Vagina (tissue), 2 donors: ENCODE measurements around the gene INHBB. TPM values are rescaled to one million over a fixed set of nuclear protein-coding genes. Genes with fewer than 3 reads are reported as not detected.

Experiments used
- DNase-seq, 2 donors: peaks; one replicate each; pipeline ENCODE4 v3.0.0-alpha.2; 2017; ENCODE audit errors: extremely low spot score in 2 of 2
- H3K27ac ChIP-seq: fragments of 200-600 bp; sonication (generic); one replicate; pipeline ENCODE4 v1.5.1; 2019
- H3K27me3 ChIP-seq: fragments of 200-600 bp; sonication (generic); one replicate; pipeline ENCODE4 v1.5.1; 2019
- H3K36me3 ChIP-seq, 2 donors: fragments of 200-600 bp; sonication (generic); one replicate each; pipeline ENCODE4 v1.5.1; 2017 to 2019
- H3K4me1 ChIP-seq: fragments of 200-600 bp; sonication (generic); one replicate; pipeline ENCODE4 v1.5.1; 2019
- H3K4me3 ChIP-seq, 2 donors: fragments of 200-600 bp; sonication (generic); 1 replicate in 1 of 2; 2 replicates in 1 of 2; pipeline ENCODE4 v1.5.1; 2016 to 2019
- H3K9me3 ChIP-seq: fragments of 200-600 bp; sonication (generic); one replicate; pipeline ENCODE4 v1.5.1; 2019
- POLR2A ChIP-seq, 2 donors: fragments of 450-650 bp; IDR thresholded peaks; one replicate each; pipeline ENCODE4 v1.6.1; 2017; ENCODE audit warnings: antibody characterized with exemption in 2 of 2, mild to moderate bottlenecking in 2 of 2, moderate library complexity in 2 of 2
- POLR2AphosphoS5 ChIP-seq, 2 donors: sonication (generic); formaldehyde crosslinking; IDR thresholded peaks; one replicate each; pipeline ENCODE4 v1.9.0; 2017; ENCODE audit warnings: antibody characterized with exemption in 2 of 2, mild to moderate bottlenecking in 2 of 2, low read depth in 1 of 2; ENCODE audit not compliant: insufficient read depth in 1 of 2
- intact Hi-C: fragments of 100-400 bp; cut with DNase I; formaldehyde crosslinking; loops from one replicate; pipeline ENCODE4 v1.15.1; 2023
- total RNA-seq: library from RNA; depleted of rRNA; stranded (reverse); fragments of >200 nt; gene quantifications from one replicate; pipeline ENCODE4 v1.2.3, GENCODE V29; 2016
- TF ChIP-seq, protein P1 (sequence below), 3 experiments: fragments of 450-650 bp in 2 of 3; fragments of 200-600 bp in 1 of 3; sonication (generic) in 1 of 3; IDR thresholded peaks; one replicate each; pipeline ENCODE4 v1.5.1; 2017 to 2019; ENCODE audit warnings: antibody characterized with exemption in 3 of 3, mild to moderate bottlenecking in 2 of 3, moderate library complexity in 2 of 3

The INHBB gene
- total RNA-seq, 1 donor from 2014 or later = 19.4 TPM

DNA sequence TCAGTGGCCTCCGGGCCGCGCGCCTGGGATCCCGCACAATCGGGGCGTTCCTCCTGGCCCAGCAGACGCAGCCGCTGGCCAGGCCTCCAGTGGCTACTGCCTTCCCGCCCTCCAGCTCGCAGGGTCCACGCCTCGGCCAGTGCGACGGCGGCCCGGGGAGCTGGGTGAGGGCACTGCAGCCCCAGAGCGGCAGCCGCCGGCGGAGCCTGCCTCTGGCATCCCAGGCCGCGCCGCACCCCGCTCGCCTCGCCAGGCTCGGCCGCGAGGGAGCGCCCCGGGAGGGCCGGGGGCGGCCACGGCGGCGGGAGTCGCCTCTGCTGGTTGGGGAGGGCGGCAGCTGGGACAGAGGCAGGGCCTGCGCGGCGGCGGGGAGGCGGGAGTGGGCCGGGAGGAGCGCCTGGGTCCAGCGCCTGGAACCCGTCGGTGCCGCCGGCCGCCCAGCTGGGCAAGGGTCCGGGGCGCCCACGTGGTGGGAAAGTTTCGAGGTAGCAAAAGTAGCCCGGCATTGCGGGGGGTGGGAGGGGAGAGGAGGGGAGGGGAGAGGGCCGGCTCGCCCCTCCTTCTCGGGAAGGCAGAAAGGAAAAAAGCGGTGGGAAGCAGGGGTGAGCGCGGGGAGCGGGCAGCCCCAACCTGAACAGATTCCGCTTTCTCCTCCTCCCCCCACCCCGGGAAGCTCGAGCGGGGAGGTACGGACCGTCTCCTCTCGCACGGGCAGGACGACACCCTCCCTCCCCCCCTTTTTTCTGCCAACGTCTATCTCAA is 1.5 kb upstream of the INHBB start:
- no peaks in the 10 kb centered on the region for H3K36me3 ChIP-seq
- no peaks in the 10 kb centered on the region for H3K9me3 ChIP-seq
- peaks cover 40% of the 10 kb centered on the region for H3K4me1 ChIP-seq
- intact Hi-C loops = loop anchor here (10.0 kb wide), 1 partner anchor 740 kb away; no protein-coding TSS in a partner anchor
- peak overlapping the region; percentile 86 for H3K27ac ChIP-seq
- TF ChIP-seq, protein P1, sequence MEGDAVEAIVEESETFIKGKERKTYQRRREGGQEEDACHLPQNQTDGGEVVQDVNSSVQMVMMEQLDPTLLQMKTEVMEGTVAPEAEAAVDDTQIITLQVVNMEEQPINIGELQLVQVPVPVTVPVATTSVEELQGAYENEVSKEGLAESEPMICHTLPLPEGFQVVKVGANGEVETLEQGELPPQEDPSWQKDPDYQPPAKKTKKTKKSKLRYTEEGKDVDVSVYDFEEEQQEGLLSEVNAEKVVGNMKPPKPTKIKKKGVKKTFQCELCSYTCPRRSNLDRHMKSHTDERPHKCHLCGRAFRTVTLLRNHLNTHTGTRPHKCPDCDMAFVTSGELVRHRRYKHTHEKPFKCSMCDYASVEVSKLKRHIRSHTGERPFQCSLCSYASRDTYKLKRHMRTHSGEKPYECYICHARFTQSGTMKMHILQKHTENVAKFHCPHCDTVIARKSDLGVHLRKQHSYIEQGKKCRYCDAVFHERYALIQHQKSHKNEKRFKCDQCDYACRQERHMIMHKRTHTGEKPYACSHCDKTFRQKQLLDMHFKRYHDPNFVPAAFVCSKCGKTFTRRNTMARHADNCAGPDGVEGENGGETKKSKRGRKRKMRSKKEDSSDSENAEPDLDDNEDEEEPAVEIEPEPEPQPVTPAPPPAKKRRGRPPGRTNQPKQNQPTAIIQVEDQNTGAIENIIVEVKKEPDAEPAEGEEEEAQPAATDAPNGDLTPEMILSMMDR (IDR thresholded peaks at IDR 0.05) = no peak
- peak overlapping the region; percentile 61 to 76 for H3K4me3 ChIP-seq
- no peaks in the 10 kb centered on the region for H3K27me3 ChIP-seq
- DNase-seq = no peak

DNA sequence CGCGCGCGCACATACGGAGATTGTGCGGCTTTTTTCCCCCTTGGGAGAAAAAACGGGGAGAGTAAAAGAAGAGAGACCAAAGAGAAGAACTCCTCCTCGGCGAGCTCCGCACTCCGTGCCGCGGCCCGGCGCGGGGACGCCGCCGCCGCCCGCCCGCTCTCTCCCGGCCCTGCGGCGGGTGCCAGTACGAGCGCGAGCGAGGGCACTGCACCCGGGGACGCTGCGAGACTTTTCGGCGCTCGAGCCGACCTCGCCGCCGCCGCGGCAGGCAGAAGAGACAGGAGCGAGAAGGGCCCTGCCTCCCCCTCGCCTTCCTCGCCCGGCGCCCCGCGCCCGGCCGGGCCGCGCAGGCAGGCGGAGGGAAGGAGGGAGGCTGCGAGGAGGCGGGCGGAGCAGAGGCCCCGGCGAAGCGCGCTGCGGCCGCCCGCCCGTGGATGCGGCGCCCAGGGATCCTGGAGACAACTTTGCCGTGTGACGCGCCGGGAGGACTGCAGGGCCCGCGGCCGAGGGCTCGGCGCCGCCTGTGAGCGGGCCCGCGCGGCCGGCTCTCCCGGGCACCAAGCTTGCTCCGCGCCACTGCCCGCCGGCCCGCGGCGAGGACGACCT is 857 bp upstream of the INHBB start:
- Histone ChIP-seq H3K36me3 (no peaks in the 10 kb centered on the region), H3K9me3 (no peaks in the 10 kb centered on the region), H3K4me3 (peak overlapping the region; percentile 61 to 76), H3K27ac (peak overlapping the region; percentile 86), H3K27me3 (no peaks in the 10 kb centered on the region), H3K4me1 (peaks cover 40% of the 10 kb centered on the region)
- intact Hi-C loops = loop anchor here (10.0 kb wide), 1 partner anchor 740 kb away; no protein-coding TSS in a partner anchor
- no peak for DNase-seq
- no peak for TF ChIP-seq POLR2AphosphoS5 (IDR thresholded peaks at IDR 0.05; ENCODE audit: insufficient read depth in 1 of 2, low read depth in 1 of 2)
- no peak for TF ChIP-seq POLR2A (IDR thresholded peaks at IDR 0.05)
- TF ChIP-seq, protein P1 (IDR thresholded peaks at IDR 0.05) = no peak

DNA sequence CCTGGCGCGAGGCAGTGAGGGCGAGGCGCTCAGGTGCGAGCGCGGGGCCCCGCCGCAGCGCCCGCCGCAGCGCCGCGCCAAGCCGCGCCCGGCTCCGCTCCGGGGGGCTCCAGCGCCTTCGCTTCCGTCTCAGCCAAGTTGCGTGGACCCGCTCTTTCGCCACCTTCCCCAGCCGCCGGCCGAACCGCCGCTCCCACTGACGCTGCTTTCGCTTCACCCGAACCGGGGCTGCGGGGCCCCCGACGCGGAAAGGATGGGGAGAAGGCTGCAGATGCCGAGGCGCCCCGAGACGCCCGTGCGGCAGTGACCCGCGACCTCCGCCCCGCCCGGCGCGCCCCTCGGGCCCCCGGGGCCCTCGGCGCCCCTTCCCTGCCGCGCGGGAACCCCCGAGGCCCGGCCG is 328 bp upstream of the INHBB start:
- no peaks in the 10 kb centered on the region for H3K36me3 ChIP-seq
- H3K4me3 ChIP-seq = peak overlapping the region; percentile 61 to 76
- H3K9me3 ChIP-seq = no peaks in the 10 kb centered on the region
- TF ChIP-seq, protein P1 (IDR thresholded peaks at IDR 0.05) = no peak
- no peak for TF ChIP-seq POLR2A (IDR thresholded peaks at IDR 0.05)
- no peak for TF ChIP-seq POLR2AphosphoS5 (IDR thresholded peaks at IDR 0.05; ENCODE audit: insufficient read depth in 1 of 2, low read depth in 1 of 2)
- intact Hi-C loops = loop anchor here (10.0 kb wide), 1 partner anchor 739 kb away; no protein-coding TSS in a partner anchor
- H3K4me1 ChIP-seq = peaks cover 40% of the 10 kb centered on the region
- peak overlapping the region; percentile 86 for H3K27ac ChIP-seq
- H3K27me3 ChIP-seq = no peaks in the 10 kb centered on the region
- no peak for DNase-seq

DNA sequence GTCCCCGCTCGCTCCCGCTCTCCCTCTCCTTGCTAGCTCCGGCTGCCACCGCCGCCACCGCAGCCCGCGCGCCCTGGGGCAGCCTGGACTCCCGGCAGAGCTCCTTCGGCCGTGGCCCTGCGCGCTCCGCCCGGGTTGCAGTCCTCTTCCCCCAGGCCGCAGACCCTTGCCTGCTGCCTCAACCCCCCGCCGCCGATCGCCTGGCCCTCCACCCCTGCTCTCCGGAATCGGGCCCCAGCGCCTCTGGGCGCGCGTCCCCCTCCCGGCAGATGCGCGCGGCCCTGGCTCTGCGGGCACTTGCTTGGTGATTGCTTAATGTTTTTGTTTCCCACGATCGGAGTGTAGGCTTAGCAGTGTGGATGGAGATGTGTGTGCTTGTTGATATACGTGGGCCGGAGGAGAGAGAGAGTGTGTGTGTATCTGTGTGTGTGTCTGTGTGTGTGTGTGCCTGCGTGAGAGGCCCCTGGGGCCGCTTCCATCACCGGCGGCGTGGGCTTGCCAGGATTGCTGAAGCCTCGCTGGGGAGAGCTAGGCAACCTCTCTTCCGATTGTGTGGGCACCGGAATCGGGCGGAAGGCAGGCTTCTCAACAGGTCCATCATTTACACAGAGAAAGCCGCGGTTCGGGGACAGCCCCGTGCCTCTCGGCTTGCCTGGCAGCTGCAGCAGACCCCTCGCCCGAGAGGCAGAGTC is 877 bp downstream of the INHBB start:
- TF ChIP-seq, protein P1 (IDR thresholded peaks at IDR 0.05) = no peak
- TF ChIP-seq POLR2A (IDR thresholded peaks at IDR 0.05) = no peak
- no peak for TF ChIP-seq POLR2AphosphoS5 (IDR thresholded peaks at IDR 0.05; ENCODE audit: insufficient read depth in 1 of 2, low read depth in 1 of 2)
- Histone ChIP-seq H3K4me3 (peak overlapping the region; percentile 61 to 62), H3K27ac (peak overlapping the region; percentile 68), H3K36me3 (no peaks in the 10 kb centered on the region), H3K27me3 (no peaks in the 10 kb centered on the region), H3K9me3 (no peaks in the 10 kb centered on the region), H3K4me1 (peaks cover 40% of the 10 kb centered on the region)
- intact Hi-C loops = loop anchor here (10.0 kb wide), 1 partner anchor 738 kb away; no protein-coding TSS in a partner anchor
- no peak for DNase-seq
